Measurements from ENCODE around the gene FUCA1.
"Not testable (repeated sequence)": the region's sequence is repeated elsewhere in the genome, so short reads cannot be mapped to it uniquely, and the experiment has no call there.

GRCh38 chr1:23853124-23853523 lies 15.0 kb downstream of the FUCA1 start:
- TF ChIP-seq ELF4 (IDR thresholded peaks at IDR 0.05); FOXM1 (IDR thresholded peaks at IDR 0.05; ENCODE audit: borderline replicate concordance); NFRKB (IDR thresholded peaks at IDR 0.05); ZNF384 (IDR thresholded peaks at IDR 0.05); SP1 (IDR thresholded peaks at IDR 0.05); BHLHE40 (IDR thresholded peaks at IDR 0.05; ENCODE audit: borderline replicate concordance); PKNOX1 (IDR thresholded peaks at IDR 0.05); ARNT (IDR thresholded peaks at IDR 0.05); HDGF (IDR thresholded peaks at IDR 0.05; ENCODE audit: borderline replicate concordance); FOXK2 (IDR thresholded peaks at IDR 0.05): not testable (repeated sequence)
